H1 (cell line): ENCODE data around the gene IGLON5.

ENCODE experiments used
- ASH2L ChIP-seq: fragments of 200-600, 300-600 bp; sonication (generic); IDR thresholded peaks from one replicate; pipeline ENCODE4 v1.7.1; 2017; ENCODE audit warnings: low read length
- CTCF ChIP-seq, 3 experiments: IDR thresholded peaks; 1 replicate in 2 of 3; 2 replicates in 1 of 3; pipeline versions ENCODE4 v1.5.1 to v1.6.1; 2011; ENCODE audit warnings: low read length in 3 of 3, mild to moderate bottlenecking in 3 of 3, inconsistent platforms in 2 of 3, low read depth in 1 of 3, moderate library complexity in 1 of 3; ENCODE audit not compliant: insufficient read depth in 1 of 3; ENCODE audit errors: control extremely low read depth in 1 of 3
- E2F6 ChIP-seq: IDR thresholded peaks from 2 replicates; pipeline ENCODE4 v1.6.1; 2012; ENCODE audit warnings: inconsistent platforms
- HDAC2 ChIP-seq, 2 experiments: fragments of 300-600 bp in 1 of 2; sonication (generic) in 1 of 2; IDR thresholded peaks; 2 replicates each; pipeline ENCODE4 v1.6.1; 2011 to 2012; ENCODE audit warnings: low read depth in 2 of 2, low read length in 2 of 2, mild to moderate bottlenecking in 2 of 2, moderate library complexity in 2 of 2, borderline replicate concordance in 1 of 2, inconsistent platforms in 1 of 2
- HDAC6 ChIP-seq: IDR thresholded peaks from one replicate; pipeline ENCODE4 v1.7.1; 2012; ENCODE audit warnings: low read depth, mild to moderate bottlenecking, inconsistent platforms, low read length, moderate library complexity
- POLR2A ChIP-seq, 2 experiments: IDR thresholded peaks; 1 replicate in 1 of 2; 2 replicates in 1 of 2; pipeline ENCODE4 v1.6.1; 2011; ENCODE audit warnings: low read depth in 2 of 2, low read length in 2 of 2, mild to moderate bottlenecking in 2 of 2; ENCODE audit errors: control extremely low read depth in 1 of 2
- POLR2AphosphoS5 ChIP-seq: IDR thresholded peaks from 2 replicates; pipeline ENCODE4 v1.6.1; 2011; ENCODE audit warnings: low read depth, low read length
- POU5F1 ChIP-seq: IDR thresholded peaks from 2 replicates; pipeline ENCODE4 v1.6.1; 2011; ENCODE audit warnings: low read depth, mild to moderate bottlenecking, low read length, moderate library complexity
- RAD21 ChIP-seq, 2 experiments: IDR thresholded peaks in 1 of 2; conservative IDR thresholded peaks in 1 of 2; 2 replicates each; pipeline ENCODE4 v1.6.1; 2011; ENCODE audit warnings: low read depth in 2 of 2, low read length in 2 of 2, improper control_type of control experiment in 1 of 2, inconsistent platforms in 1 of 2, mild to moderate bottlenecking in 1 of 2, moderate library complexity in 1 of 2
- RFX5 ChIP-seq: IDR thresholded peaks from 2 replicates; pipeline ENCODE4 v1.6.1; 2011; ENCODE audit warnings: low read depth, low read length, improper control_type of control experiment, borderline replicate concordance
- RXRA ChIP-seq: IDR thresholded peaks from 2 replicates; pipeline ENCODE4 v1.6.1; 2011; ENCODE audit warnings: low read depth, mild to moderate bottlenecking, low read length, moderate library complexity; ENCODE audit not compliant: insufficient read depth
- SUZ12 ChIP-seq: fragments of 200-600 bp; sonication (generic); IDR thresholded peaks from 2 replicates; pipeline ENCODE4 v1.6.1; 2012; ENCODE audit warnings: mild to moderate bottlenecking, inconsistent platforms, low read length, moderate library complexity, mixed read lengths
- ZNF274 ChIP-seq: IDR thresholded peaks from 2 replicates; pipeline ENCODE4 v1.7.0; 2012; ENCODE audit warnings: low read length, borderline replicate concordance; ENCODE audit errors: extremely low read depth

- TF ChIP-seq CTCF (IDR thresholded peaks at IDR 0.05; ENCODE audit: control extremely low read depth in 1 of 3, insufficient read depth in 1 of 3, low read depth in 1 of 3, low read length in 3 of 3) (no peak), HDAC6 (no peak), E2F6 (no peak), RAD21 (IDR thresholded peaks at IDR 0.05 in 1 of 2, conservative IDR thresholded peaks at IDR 0.05 in 1 of 2; ENCODE audit: low read depth in 2 of 2, low read length in 2 of 2) (no peak), RXRA (no peak), ZNF274 (no peak), POLR2A (IDR thresholded peaks at IDR 0.05; ENCODE audit: control extremely low read depth in 1 of 2, low read depth in 2 of 2, low read length in 2 of 2) (no peak), POU5F1 (no peak), ASH2L (no peak), HDAC2 (IDR thresholded peaks at IDR 0.05; ENCODE audit: borderline replicate concordance in 1 of 2, low read depth in 2 of 2, low read length in 2 of 2) (no peak), POLR2AphosphoS5 (no peak), RFX5 (no peak), SUZ12 (no peak)
Observed at GRCh38 chr19:51370230-51370629, 58.8 kb downstream of the IGLON5 start.
